ENCODE results near the gene GLYATL2.

DNA sequence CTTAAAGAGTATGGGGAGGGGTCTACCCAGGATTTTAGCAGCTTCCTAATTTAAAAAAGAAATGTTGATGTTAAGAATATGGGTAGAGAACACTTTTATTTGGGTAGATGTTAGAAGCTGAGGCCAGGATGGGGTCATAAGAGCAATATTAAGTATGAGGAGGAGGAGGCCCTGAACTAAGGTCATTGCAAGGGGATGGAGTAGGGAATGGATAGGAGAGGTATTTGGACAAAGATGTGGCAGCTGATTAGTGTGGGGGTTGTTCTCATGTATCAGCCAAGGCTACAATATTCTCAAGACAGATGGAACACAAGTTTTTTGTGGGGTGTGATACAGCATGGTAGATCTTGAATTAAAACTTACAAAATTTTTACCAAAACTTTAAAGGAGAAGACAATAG is 35.7 kb upstream of the GLYATL2 start:
- TF ChIP-seq, protein P1, sequence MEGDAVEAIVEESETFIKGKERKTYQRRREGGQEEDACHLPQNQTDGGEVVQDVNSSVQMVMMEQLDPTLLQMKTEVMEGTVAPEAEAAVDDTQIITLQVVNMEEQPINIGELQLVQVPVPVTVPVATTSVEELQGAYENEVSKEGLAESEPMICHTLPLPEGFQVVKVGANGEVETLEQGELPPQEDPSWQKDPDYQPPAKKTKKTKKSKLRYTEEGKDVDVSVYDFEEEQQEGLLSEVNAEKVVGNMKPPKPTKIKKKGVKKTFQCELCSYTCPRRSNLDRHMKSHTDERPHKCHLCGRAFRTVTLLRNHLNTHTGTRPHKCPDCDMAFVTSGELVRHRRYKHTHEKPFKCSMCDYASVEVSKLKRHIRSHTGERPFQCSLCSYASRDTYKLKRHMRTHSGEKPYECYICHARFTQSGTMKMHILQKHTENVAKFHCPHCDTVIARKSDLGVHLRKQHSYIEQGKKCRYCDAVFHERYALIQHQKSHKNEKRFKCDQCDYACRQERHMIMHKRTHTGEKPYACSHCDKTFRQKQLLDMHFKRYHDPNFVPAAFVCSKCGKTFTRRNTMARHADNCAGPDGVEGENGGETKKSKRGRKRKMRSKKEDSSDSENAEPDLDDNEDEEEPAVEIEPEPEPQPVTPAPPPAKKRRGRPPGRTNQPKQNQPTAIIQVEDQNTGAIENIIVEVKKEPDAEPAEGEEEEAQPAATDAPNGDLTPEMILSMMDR (IDR thresholded peaks at IDR 0.05 in 4 of 5, conservative IDR thresholded peaks at IDR 0.05 in 1 of 5) = no peak
- no peak for TF ChIP-seq POLR2A (IDR thresholded peaks at IDR 0.05)

All from gastrocnemius medialis (tissue), 4 donors.